Measurements from ENCODE around the gene RTTN.

The RTTN gene

GRCh38 chr18:70046207-70046606 lies 159.3 kb downstream of the RTTN start:
- H3K27me3 ChIP-seq (ENCODE audit: insufficient read depth, low read length, poor library complexity, severe bottlenecking) = no peaks in the 10 kb centered on the region
- no peak for TF ChIP-seq CTCF (conservative IDR thresholded peaks at IDR 0.05; ENCODE audit: low read length)
- no peak for TF ChIP-seq EZH2phosphoT487 (IDR thresholded peaks at IDR 0.05; ENCODE audit: borderline replicate concordance)
- H3K36me3 ChIP-seq (ENCODE audit: insufficient read depth, low read length) = peaks cover 24% of the 10 kb centered on the region; the same call in 1 of the 2 replicates
- no peaks in the 10 kb centered on the region for H3K4me1 ChIP-seq (ENCODE audit: insufficient read depth, low read length, poor library complexity, severe bottlenecking)
- no peaks in the 10 kb centered on the region for H3K9me3 ChIP-seq (ENCODE audit: insufficient read depth, low read depth, low read length)
- H3K9me2 ChIP-seq (replicated peaks; ENCODE audit: low read depth, low read length) = no peaks in the 10 kb centered on the region
- no peaks in the 10 kb centered on the region for H3K79me2 ChIP-seq (ENCODE audit: insufficient read depth, low read length)
- no peak overlapping the region for H3K4me2 ChIP-seq (ENCODE audit: low read depth, low read length, poor library complexity, severe bottlenecking)
- no peaks in the 10 kb centered on the region for H4K20me1 ChIP-seq (ENCODE audit: insufficient read depth, low read length, poor library complexity, severe bottlenecking)
- H3F3A ChIP-seq (ENCODE audit: low read depth) = no peaks in the 10 kb centered on the region
- no peak overlapping the region for H2AFZ ChIP-seq (ENCODE audit: low read length)
- H3K9ac ChIP-seq (ENCODE audit: low read depth, low read length, poor library complexity, severe bottlenecking) = no peak overlapping the region
- H3K4me3 ChIP-seq (ENCODE audit: low read length, poor library complexity, severe bottlenecking) = no peak overlapping the region

DNA sequence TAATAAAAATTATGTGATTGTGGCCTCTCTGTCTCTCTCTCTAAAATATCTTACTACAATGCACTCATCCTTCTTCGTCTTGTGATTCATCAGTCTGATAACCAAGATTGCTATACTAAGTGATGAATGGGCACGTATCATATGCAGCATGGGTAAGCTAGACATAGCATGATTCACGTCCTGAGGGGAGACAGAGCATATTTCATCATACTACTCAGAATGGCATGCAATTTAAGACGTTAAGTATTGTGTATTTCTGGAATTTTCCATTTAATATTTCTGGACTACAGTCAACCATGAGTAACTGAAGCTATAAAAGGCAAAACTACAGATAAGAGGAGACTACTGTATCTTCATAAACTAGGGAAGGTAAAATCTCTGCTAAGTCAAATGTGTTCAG lies 160.9 kb downstream of the RTTN start:
- Histone ChIP-seq H3K79me2 (ENCODE audit: insufficient read depth, low read length) (no peaks in the 10 kb centered on the region), H3K9ac (ENCODE audit: low read depth, low read length, poor library complexity, severe bottlenecking) (no peak overlapping the region), H3K9me3 (ENCODE audit: insufficient read depth, low read depth, low read length) (no peaks in the 10 kb centered on the region), H3K36me3 (ENCODE audit: insufficient read depth, low read length) (peaks cover 14% of the 10 kb centered on the region; the same call in 1 of the 2 replicates), H4K20me1 (ENCODE audit: insufficient read depth, low read length, poor library complexity, severe bottlenecking) (no peaks in the 10 kb centered on the region), H3K9me2 (replicated peaks; ENCODE audit: low read depth, low read length) (no peaks in the 10 kb centered on the region), H3K4me3 (ENCODE audit: low read length, poor library complexity, severe bottlenecking) (no peak overlapping the region), H3K4me2 (ENCODE audit: low read depth, low read length, poor library complexity, severe bottlenecking) (no peak overlapping the region), H3F3A (ENCODE audit: low read depth) (no peaks in the 10 kb centered on the region), H2AFZ (ENCODE audit: low read length) (no peak overlapping the region), H3K4me1 (ENCODE audit: insufficient read depth, low read length, poor library complexity, severe bottlenecking) (no peaks in the 10 kb centered on the region), H3K27me3 (ENCODE audit: insufficient read depth, low read length, poor library complexity, severe bottlenecking) (no peaks in the 10 kb centered on the region)
- TF ChIP-seq CTCF (conservative IDR thresholded peaks at IDR 0.05; ENCODE audit: low read length) (no peak), EZH2phosphoT487 (IDR thresholded peaks at IDR 0.05; ENCODE audit: borderline replicate concordance) (no peak)

- Histone ChIP-seq H4K20me1 (ENCODE audit: insufficient read depth, low read length, poor library complexity, severe bottlenecking) (no peaks in the 10 kb centered on the region), H3K4me3 (ENCODE audit: low read length, poor library complexity, severe bottlenecking) (no peak overlapping the region), H3K36me3 (ENCODE audit: insufficient read depth, low read length) (peaks cover 17% of the 10 kb centered on the region; the same call in 1 of the 2 replicates), H3K27me3 (ENCODE audit: insufficient read depth, low read length, poor library complexity, severe bottlenecking) (no peaks in the 10 kb centered on the region), H3K4me2 (ENCODE audit: low read depth, low read length, poor library complexity, severe bottlenecking) (no peak overlapping the region), H3K79me2 (ENCODE audit: insufficient read depth, low read length) (no peaks in the 10 kb centered on the region), H2AFZ (ENCODE audit: low read length) (no peak overlapping the region), H3K9me3 (ENCODE audit: insufficient read depth, low read depth, low read length) (no peaks in the 10 kb centered on the region), H3F3A (ENCODE audit: low read depth) (no peaks in the 10 kb centered on the region), H3K9ac (ENCODE audit: low read depth, low read length, poor library complexity, severe bottlenecking) (no peak overlapping the region), H3K9me2 (replicated peaks; ENCODE audit: low read depth, low read length) (no peaks in the 10 kb centered on the region), H3K4me1 (ENCODE audit: insufficient read depth, low read length, poor library complexity, severe bottlenecking) (no peaks in the 10 kb centered on the region)
- TF ChIP-seq CTCF (conservative IDR thresholded peaks at IDR 0.05; ENCODE audit: low read length) (no peak), EZH2phosphoT487 (IDR thresholded peaks at IDR 0.05; ENCODE audit: borderline replicate concordance) (no peak)
Measured at GRCh38 chr18:70041459-70042050, 163.9 kb downstream of the RTTN start.
